Erythroblast (primary cell): ENCODE data around the gene GJB6.

Experiments used
- DNase-seq, 2 experiments: peaks; one replicate each; lab custom pipeline; 2025; lab: John Stamatoyannopoulos, UW
- GATA1 ChIP-seq: IDR thresholded peaks from 2 replicates; pipeline ENCODE4 v1.6.1; 2011; ENCODE audit warnings: low read depth, mild to moderate bottlenecking, control low read depth, low read length, moderate library complexity
- POLR2A ChIP-seq: IDR thresholded peaks from 2 replicates; pipeline ENCODE4 v1.6.1; 2011; ENCODE audit warnings: mild to moderate bottlenecking, low read length

Gene GJB6

GRCh38 chr13:20188667-20189553, 43.2 kb downstream of the GJB6 start:
- peak in 1 of 2 experiments; percentile 24 for DNase-seq
- TF ChIP-seq POLR2A (no peak), GATA1 (no peak)

GRCh38 chr13:20186771-20187170, 45.3 kb downstream of the GJB6 start:
- no peak for TF ChIP-seq POLR2A
- no peak for TF ChIP-seq GATA1
- no peak for DNase-seq

GRCh38 chr13:20185366-20186056, 46.6 kb downstream of the GJB6 start:
- TF ChIP-seq POLR2A: no peak
- no peak for TF ChIP-seq GATA1

DNA sequence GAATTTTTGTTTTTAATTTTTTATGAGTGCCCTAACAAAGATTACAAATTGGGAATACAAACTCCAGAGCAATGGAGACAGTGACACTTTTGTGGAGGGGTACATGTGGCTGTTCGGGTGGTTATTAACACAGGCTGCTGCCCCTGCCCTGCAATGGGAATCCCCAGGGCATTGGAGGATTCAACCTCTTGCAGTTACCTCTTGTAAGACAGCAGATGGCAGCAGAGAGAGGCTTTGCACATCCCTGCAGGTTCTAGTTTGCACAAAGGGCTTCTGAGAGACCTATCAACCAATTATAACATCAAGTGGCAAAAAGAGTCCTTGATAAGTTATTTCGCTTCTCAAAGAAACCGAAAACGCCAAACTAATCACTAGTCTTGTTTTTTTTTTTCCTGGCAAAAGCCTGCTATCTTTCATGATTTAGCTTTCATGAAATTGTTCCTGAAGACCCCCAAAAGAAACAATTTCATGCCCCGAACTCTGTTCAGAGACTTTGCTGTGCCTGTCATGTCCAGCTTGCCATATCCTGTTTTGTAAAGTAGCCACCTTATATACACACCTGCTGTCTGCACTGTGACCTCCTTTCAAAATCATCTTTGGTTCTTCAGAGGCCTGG, 49.8 kb downstream of the GJB6 start:
- peak; percentile 57 to 70 for DNase-seq
- TF ChIP-seq GATA1 (no peak), POLR2A (no peak)

More at GRCh38 chr13:20185366-20186056, 46.6 kb downstream of the GJB6 start:
- no peak for DNase-seq

DNA sequence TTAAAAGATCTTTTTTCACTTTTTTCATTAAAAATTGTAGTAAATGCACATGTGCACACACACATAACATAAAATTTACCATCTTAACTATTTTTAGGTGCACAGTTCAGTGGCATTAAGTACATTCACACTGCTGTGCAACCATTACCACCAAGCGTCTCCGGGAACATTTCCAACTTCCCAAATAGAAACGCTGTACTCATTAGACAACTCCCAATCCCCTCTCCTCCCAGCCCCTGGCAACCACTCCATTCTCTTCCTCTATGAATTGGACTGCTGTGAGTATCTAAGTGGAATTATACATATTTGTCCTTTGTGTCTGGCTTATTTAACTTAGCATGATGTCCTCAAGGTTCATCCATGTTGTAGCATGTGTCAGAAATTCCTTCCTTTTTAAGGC, 50.9 kb downstream of the GJB6 start:
- no peak for DNase-seq
- no peak for TF ChIP-seq GATA1
- TF ChIP-seq POLR2A: no peak

- no peak for DNase-seq
- TF ChIP-seq POLR2A: no peak
- TF ChIP-seq GATA1: no peak
Measured at GRCh38 chr13:20178156-20178555, 54.0 kb downstream of the GJB6 start.

DNA sequence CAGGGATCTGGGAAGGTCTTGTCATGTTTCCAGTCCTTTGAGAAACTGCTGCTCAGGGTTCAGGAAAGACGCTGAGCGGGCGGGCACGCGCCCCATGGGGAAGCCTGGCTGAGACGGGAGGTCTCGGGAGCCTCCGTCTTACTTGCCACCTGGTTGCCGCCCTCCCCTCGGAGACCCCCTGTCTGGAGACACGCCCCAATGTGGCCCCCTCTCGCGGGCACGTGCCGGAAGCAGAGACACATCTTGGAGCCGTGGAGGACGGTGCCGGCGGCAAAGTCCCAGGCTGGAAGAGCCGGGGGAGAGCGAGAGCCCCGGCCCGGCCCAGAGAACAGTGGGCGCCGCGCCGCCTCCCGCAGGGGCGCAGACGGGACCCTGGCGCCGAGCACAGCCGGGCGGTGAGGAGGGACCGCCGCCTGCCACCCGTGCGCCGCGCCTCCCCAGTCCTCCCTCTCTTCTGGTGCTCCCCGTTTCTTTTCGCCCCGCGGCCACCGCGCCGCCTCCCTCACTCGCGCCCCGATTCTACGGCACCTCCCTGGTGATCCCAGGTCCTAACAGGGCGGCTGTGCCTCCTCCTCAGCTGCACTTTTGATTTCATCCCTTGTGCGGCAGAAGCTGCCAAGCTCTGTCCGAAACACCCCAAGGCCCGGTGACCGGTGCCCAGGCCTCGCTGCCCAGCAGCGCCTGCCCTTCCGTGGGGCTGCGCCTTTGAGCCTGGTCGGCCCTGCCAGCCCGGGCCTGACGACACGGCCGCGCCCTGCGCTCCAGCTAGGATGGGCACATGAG, 54.9 kb downstream of the GJB6 start:
- DNase-seq: no peak
- TF ChIP-seq POLR2A: no peak
- TF ChIP-seq GATA1: no peak

GRCh38 chr13:20175907-20176652, 56.0 kb downstream of the GJB6 start:
- TF ChIP-seq POLR2A (no peak), GATA1 (no peak)
- peak in 1 of 2 experiments; percentile 10 for DNase-seq

- TF ChIP-seq GATA1 (no peak), POLR2A (no peak)
Measured at GRCh38 chr13:20175406-20175794, 56.7 kb downstream of the GJB6 start.

DNA sequence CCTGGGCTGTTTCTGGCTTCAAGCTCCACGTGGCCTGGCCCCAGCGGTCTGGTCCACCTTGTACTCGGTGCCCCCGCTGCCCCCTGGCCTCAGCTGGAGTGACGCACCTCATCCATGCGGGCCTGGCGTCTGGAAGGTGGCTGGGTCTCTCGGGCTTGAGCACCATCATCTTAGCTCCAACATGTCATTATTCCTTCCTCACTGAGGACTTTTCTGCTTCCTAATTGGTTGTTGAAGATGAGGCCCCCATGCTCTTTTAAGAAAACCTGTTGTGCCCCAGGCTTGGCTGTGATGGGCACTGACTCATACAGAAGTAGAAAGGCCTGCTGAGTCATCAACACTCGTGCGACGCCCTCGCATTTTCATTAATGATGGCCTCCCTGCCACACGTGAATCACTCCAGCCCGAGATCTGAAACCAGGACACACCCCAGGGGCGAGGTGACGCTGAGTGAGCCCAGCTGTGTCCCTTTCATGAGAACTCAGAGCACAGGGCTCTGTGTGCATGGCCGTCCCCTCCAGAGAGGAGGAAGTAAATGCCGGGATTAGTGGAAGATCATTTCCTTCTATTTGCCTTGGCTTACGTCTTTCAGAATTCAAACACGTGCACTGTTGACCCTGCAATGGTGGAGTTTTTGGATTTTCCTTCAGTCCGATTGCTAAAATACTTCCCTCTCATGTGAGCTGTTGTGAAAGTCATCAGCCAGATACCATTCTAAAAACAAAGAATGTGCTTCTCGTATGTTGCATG, 57.3 kb downstream of the GJB6 start:
- peak; percentile 69 to 88 for DNase-seq
- no peak for TF ChIP-seq POLR2A
- TF ChIP-seq GATA1: no peak

More at GRCh38 chr13:20175406-20175794, 56.7 kb downstream of the GJB6 start:
- no peak for DNase-seq

- TF ChIP-seq POLR2A (no peak), GATA1 (no peak)
- DNase-seq: no peak
Measured at GRCh38 chr13:20173116-20173746, 58.9 kb downstream of the GJB6 start.
